Skeletal muscle tissue (tissue), 4 donors: ENCODE data around the gene WWP2. TPM values are rescaled to one million over a fixed set of nuclear protein-coding genes. Genes with fewer than 3 reads are reported as not detected.

Source experiments
- H3K27ac ChIP-seq: one replicate; pipeline ENCODE4 v1.7.0; 2013; ENCODE audit warnings: mild to moderate bottlenecking, low read depth, low read length, inconsistent platforms
- H3K27me3 ChIP-seq, 3 donors: one replicate each; pipeline ENCODE4 v1.7.0; 2013; ENCODE audit warnings: low read length in 3 of 3; ENCODE audit not compliant: control insufficient read depth in 3 of 3, insufficient read depth in 3 of 3
- H3K36me3 ChIP-seq, 3 donors: one replicate each; pipeline ENCODE4 v1.7.0; 2013; ENCODE audit warnings: low read length in 3 of 3; ENCODE audit not compliant: control insufficient read depth in 3 of 3, insufficient read depth in 3 of 3
- H3K4me1 ChIP-seq, 3 donors: one replicate each; pipeline ENCODE4 v1.7.0; 2013; ENCODE audit warnings: low read length in 3 of 3, mild to moderate bottlenecking in 3 of 3; ENCODE audit not compliant: control insufficient read depth in 3 of 3, insufficient read depth in 3 of 3
- H3K4me3 ChIP-seq, 3 donors: one replicate each; pipeline ENCODE4 v1.7.0; 2013; ENCODE audit warnings: low read length in 3 of 3
- H3K9ac ChIP-seq, 3 donors: one replicate each; pipeline ENCODE4 v1.7.0; 2013; ENCODE audit warnings: low read length in 3 of 3, mild to moderate bottlenecking in 3 of 3, moderate library complexity in 2 of 3, low read depth in 1 of 3
- H3K9me3 ChIP-seq, 3 donors: one replicate each; pipeline ENCODE4 v1.7.0; 2013; ENCODE audit warnings: low read length in 3 of 3; ENCODE audit not compliant: control insufficient read depth in 3 of 3
- total RNA-seq: library from RNA; depleted of rRNA; stranded (reverse); fragments of >200 nt; gene quantifications from one replicate; pipeline ENCODE4 v1.2.3, GENCODE V29; 2014
- donor health status: Osteomylitis.

Gene WWP2
- total RNA-seq, 1 donor from 2014 or later = 14.1 TPM

DNA sequence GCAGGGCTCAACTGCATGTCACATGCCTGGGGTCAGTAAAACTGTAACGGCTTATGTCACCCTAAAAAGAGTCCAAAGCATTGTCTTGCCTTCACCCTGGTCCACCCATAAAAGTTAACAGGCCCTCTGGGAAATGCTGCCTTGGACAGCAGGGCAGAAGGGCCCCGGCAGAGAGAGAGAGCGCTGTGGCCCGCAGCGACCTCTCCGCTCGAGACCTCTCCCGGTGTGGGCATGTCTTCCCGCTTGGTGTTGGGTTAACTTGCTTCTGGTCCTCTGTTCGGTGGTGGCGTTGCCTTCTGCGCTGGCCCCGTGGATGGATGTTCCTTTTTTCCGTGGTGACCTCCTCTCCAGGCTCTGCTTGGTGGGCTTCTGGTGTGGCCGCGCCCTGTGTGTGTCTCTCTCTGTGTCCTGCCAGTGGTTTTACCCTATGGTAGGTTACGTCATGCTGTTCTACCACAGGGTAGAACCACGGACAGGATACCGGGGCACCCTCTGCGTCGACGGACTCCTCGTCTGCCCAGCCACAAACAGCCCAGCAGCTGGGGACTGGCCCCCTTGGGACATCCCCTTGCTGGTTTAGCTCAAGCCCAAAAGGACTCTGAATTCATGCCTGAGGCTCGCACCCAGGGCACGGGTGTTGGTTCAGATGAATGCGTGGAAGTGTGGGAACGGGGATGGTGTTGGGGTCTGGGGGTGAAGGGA is 170.7 kb downstream of the WWP2 start:
- Histone ChIP-seq H3K4me1 (peaks cover 0 to 14% (median 12%) of the 10 kb centered on the region in 3 donors), H3K27ac (no peak overlapping the region), H3K27me3 (no peaks in the 10 kb centered on the region), H3K9me3 (no peaks in the 10 kb centered on the region), H3K9ac (no peak overlapping the region), H3K4me3 (no peak overlapping the region), H3K36me3 (peaks cover 63 to 75% (median 71%) of the 10 kb centered on the region in 3 donors)

- H3K9me3 ChIP-seq = no peaks in the 10 kb centered on the region
- no peak overlapping the region for H3K27ac ChIP-seq
- H3K9ac ChIP-seq = no peak overlapping the region
- H3K4me1 ChIP-seq = peaks cover 0 to 8% (median 7%) of the 10 kb centered on the region in 3 donors
- no peak overlapping the region for H3K4me3 ChIP-seq
- no peaks in the 10 kb centered on the region for H3K27me3 ChIP-seq
- peaks cover 70 to 85% (median 76%) of the 10 kb centered on the region in 3 donors for H3K36me3 ChIP-seq
Measured at GRCh38 chr16:69934044-69934443, 171.9 kb downstream of the WWP2 start.

- Histone ChIP-seq H3K27ac (no peak overlapping the region), H3K9me3 (no peaks in the 10 kb centered on the region), H3K36me3 (peaks cover 76 to 89% (median 79%) of the 10 kb centered on the region in 3 donors), H3K4me3 (no peak overlapping the region), H3K4me1 (peaks cover 0 to 3% (median 2%) of the 10 kb centered on the region in 3 donors), H3K27me3 (no peaks in the 10 kb centered on the region), H3K9ac (no peak overlapping the region)
Measured at GRCh38 chr16:69934751-69935150, 172.6 kb downstream of the WWP2 start.

DNA sequence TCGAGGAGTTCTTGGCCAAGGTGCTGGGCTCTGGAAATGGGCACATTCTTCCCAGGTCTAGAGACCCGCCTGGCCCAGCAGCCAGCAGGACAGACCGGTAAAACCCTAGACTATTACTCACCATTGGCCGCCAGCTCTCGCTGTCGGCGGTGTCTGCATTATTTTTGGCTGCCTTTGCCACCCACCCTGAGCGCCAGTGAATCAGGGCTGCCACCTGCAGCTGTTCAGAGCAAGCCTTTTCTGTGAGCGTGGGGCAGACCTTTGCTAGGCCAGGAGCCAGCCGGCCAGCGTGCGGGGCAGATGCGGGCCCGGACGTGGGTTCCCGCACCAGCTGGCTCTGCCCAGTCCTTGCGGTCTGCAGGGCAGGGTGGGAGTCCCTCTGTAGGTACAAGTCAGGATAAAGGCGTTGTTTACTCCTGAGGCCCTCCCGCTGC is 173.2 kb downstream of the WWP2 start:
- Histone ChIP-seq H3K9ac (no peak overlapping the region), H3K27ac (no peak overlapping the region), H3K4me1 (no peaks in the 10 kb centered on the region), H3K9me3 (no peaks in the 10 kb centered on the region), H3K4me3 (no peak overlapping the region), H3K27me3 (no peaks in the 10 kb centered on the region), H3K36me3 (peaks cover 80 to 91% (median 82%) of the 10 kb centered on the region in 3 donors)

GRCh38 chr16:69935740-69936139 is 173.6 kb downstream of the WWP2 start:
- Histone ChIP-seq H3K9ac (no peak overlapping the region), H3K4me1 (no peaks in the 10 kb centered on the region), H3K27me3 (no peaks in the 10 kb centered on the region), H3K36me3 (peaks cover 80 to 90% (median 84%) of the 10 kb centered on the region in 3 donors), H3K4me3 (no peak overlapping the region), H3K27ac (no peak overlapping the region), H3K9me3 (no peaks in the 10 kb centered on the region)

DNA sequence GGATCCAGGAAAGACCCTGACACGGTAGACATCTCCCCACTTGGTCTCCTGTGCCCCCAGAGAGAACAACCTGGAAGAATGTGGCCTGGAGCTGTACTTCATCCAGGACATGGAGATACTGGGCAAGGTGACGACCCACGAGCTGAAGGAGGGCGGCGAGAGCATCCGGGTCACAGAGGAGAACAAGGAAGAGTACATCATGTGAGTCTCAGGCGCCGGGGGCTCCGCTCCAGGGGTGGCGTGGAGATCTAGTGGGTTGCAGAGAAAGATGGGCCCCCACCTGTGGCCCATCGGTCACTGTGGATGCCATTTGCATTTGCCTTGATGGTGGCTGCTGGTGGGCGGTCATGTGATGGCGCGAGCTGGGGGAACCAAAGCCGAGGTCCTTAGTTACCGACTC is 174.1 kb downstream of the WWP2 start:
- Histone ChIP-seq H3K27ac (no peak overlapping the region), H3K9me3 (no peaks in the 10 kb centered on the region), H3K27me3 (no peaks in the 10 kb centered on the region), H3K36me3 (peaks cover 75 to 86% (median 84%) of the 10 kb centered on the region in 3 donors), H3K4me3 (no peak overlapping the region), H3K4me1 (peaks cover 0 to under 1% (median 0%) of the 10 kb centered on the region in 3 donors), H3K9ac (no peak overlapping the region)

DNA sequence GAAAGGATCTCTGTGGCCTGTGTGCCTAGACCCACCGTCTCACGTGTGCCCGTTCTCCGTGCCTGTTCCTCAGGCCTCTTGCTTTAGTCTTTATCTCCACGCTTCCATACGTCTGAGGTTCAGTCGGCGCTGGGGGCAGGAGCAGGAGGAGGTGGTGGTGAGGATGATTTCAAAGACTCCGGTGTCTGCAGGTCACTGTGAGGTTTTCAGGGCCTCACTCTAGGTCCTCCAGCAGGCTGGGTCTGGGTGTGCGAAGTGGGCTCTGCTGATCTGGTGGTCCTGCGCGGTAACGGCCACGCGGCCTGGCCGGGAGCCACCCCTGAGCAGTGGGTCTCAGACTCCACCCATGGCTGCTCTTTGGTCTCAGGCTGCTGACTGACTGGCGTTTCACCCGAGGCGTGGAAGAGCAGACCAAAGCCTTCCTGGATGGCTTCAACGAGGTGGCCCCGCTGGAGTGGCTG is 174.6 kb downstream of the WWP2 start:
- H3K27ac ChIP-seq = no peak overlapping the region
- H3K9ac ChIP-seq = no peak overlapping the region
- H3K4me3 ChIP-seq = no peak overlapping the region
- peaks cover 70 to 81% (median 80%) of the 10 kb centered on the region in 3 donors for H3K36me3 ChIP-seq
- H3K27me3 ChIP-seq = no peaks in the 10 kb centered on the region
- peaks cover 0 to 5% (median 3%) of the 10 kb centered on the region in 3 donors for H3K4me1 ChIP-seq
- no peaks in the 10 kb centered on the region for H3K9me3 ChIP-seq

DNA sequence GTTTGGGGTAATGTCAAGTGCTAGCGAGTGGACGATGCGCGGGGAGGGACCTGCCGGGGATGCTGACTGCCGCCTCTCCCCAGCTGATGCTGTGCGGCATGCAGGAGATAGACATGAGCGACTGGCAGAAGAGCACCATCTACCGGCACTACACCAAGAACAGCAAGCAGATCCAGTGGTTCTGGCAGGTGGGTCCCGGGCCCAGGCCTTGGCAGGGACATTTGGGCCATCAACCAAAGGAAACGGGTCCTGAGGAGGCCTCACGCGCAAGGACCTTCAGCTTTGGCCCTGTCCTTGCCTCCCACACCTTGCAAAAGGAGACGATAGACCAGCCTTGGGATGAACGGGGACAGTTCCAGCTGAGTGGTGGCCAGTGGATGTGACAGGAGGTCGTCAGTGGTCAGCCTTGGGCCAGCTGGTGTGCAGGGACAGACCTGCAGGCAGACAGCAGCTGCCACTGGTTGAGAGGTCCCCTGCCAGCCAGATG is 175.4 kb downstream of the WWP2 start:
- Histone ChIP-seq H3K4me3 (no peak overlapping the region), H3K4me1 (peaks cover 0 to 9% (median 4%) of the 10 kb centered on the region in 3 donors), H3K27me3 (no peaks in the 10 kb centered on the region), H3K27ac (no peak overlapping the region), H3K9me3 (no peaks in the 10 kb centered on the region), H3K9ac (no peak overlapping the region), H3K36me3 (peaks cover 66 to 78% (median 74%) of the 10 kb centered on the region in 3 donors)

DNA sequence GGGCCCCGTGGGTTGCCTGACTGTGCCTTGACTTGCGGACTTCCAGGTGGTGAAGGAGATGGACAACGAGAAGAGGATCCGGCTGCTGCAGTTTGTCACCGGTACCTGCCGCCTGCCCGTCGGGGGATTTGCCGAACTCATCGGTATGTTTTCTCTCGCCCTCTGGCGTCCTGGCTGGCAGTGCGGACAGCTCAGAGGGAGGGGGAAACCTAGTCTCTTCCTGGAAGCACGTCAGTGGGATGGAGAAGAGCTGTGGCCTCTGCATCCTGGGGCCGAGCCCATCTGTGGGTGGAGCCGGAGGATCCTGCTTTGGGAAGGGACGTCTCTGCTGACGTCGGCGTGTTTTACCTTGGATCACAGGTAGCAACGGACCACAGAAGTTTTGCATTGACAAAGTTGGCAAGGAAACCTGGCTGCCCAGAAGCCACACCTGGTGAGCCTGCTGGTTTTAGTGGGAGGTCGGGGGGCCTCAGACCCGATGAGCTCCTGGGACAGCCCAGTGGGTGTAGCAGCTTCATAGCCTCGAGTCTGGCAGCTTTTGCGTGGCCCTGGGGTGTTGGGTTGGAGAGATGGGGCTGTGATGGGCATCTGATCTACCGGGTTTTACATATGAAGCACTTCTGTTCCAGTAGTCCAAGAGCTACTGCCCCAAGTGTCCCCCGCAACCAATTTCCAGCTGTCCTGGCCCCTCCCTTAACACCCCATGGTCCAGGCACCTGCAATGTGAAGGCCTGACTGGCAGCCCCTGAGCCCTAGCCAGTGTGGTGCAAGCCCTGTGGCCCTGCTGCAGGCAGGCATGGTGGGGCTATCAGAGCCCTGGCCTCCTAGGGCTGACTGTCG is 177.1 kb downstream of the WWP2 start:
- H3K27me3 ChIP-seq = no peaks in the 10 kb centered on the region
- no peak overlapping the region for H3K9ac ChIP-seq
- H3K36me3 ChIP-seq = peaks cover 50 to 61% (median 57%) of the 10 kb centered on the region in 3 donors

More for the DNA sequence above, 177.1 kb downstream of the WWP2 start:
- H3K27ac ChIP-seq = no peak overlapping the region
- H3K4me3 ChIP-seq = no peak overlapping the region
- H3K4me1 ChIP-seq = peaks cover 0 to 9% (median 4%) of the 10 kb centered on the region in 3 donors
- H3K9me3 ChIP-seq = no peaks in the 10 kb centered on the region
